Hepatocyte (in vitro differentiated cells): ENCODE measurements around the gene CDK14. TPM values are rescaled to one million over a fixed set of nuclear protein-coding genes. Genes with fewer than 3 reads are reported as not detected.

Experiments used
- DNase-seq: peaks from one replicate; pipeline ENCODE4 v3.0.0-alpha.2; 2016; ENCODE audit warnings: low spot score
- H2AFZ ChIP-seq: fragments of 200-600 bp; sonication (generic); 2 replicates; pipeline ENCODE4 v1.6.0; 2016; ENCODE audit warnings: antibody characterized with exemption, mild to moderate bottlenecking
- H3K27ac ChIP-seq: fragments of 200-600 bp; sonication (generic); 2 replicates; pipeline ENCODE4 v1.5.1; 2016; ENCODE audit warnings: mild to moderate bottlenecking
- H3K27me3 ChIP-seq: fragments of 200-600 bp; sonication (generic); 2 replicates; pipeline ENCODE4 v1.6.1; 2016
- H3K36me3 ChIP-seq: fragments of 200-600 bp; sonication (generic); replicated peaks from 2 replicates; pipeline ENCODE4 v1.5.1; 2016; ENCODE audit warnings: low read depth; ENCODE audit not compliant: insufficient read depth
- H3K4me1 ChIP-seq: fragments of 200-600 bp; sonication (generic); 2 replicates; pipeline ENCODE4 v1.5.1; 2016; ENCODE audit warnings: mild to moderate bottlenecking, moderate library complexity; ENCODE audit not compliant: insufficient read depth
- H3K4me2 ChIP-seq: fragments of 200-600 bp; sonication (generic); 2 replicates; pipeline ENCODE4 v1.6.0; 2016
- H3K4me3 ChIP-seq: fragments of 200-600 bp; sonication (generic); 2 replicates; pipeline ENCODE4 v1.5.1; 2016; ENCODE audit warnings: mild to moderate bottlenecking
- H3K79me2 ChIP-seq: fragments of 200-600 bp; sonication (generic); 2 replicates; pipeline ENCODE4 v1.6.0; 2017; ENCODE audit warnings: mild to moderate bottlenecking
- H3K9me2 ChIP-seq: fragments of 200-600 bp; sonication (generic); replicated peaks from 2 replicates; pipeline ENCODE4 v1.6.0; 2017; ENCODE audit warnings: mild to moderate bottlenecking; ENCODE audit not compliant: insufficient read depth
- H3K9me3 ChIP-seq: fragments of 200-600 bp; sonication (generic); 2 replicates; pipeline ENCODE4 v1.5.1; 2016; ENCODE audit warnings: low read depth, mild to moderate bottlenecking
- H4K20me1 ChIP-seq: fragments of 200-600 bp; sonication (generic); 2 replicates; pipeline ENCODE4 v1.6.0; 2016; ENCODE audit warnings: mild to moderate bottlenecking; ENCODE audit not compliant: insufficient read depth, poor library complexity, severe bottlenecking
- EZH2 ChIP-seq: fragments of 200-600 bp; sonication (generic); IDR thresholded peaks from 2 replicates; pipeline ENCODE4 v1.6.1; 2016; ENCODE audit warnings: antibody characterized with exemption, mild to moderate bottlenecking, borderline replicate concordance
- EZH2phosphoT487 ChIP-seq: fragments of 200-600 bp; sonication (generic); IDR thresholded peaks from one replicate; pipeline ENCODE4 v1.6.1; 2018; ENCODE audit warnings: antibody characterized with exemption, mild to moderate bottlenecking, low read depth, moderate library complexity; ENCODE audit not compliant: unreplicated experiment, severe bottlenecking
- WGBS: methylation state at CpG from one replicate; pipeline ENCODE4 v1.1.6; 2016; ENCODE audit warnings: low lambda C conversion rate; ENCODE audit errors: missing lambda C conversion rate; 5-methylcytosine and 5-hydroxymethylcytosine counted together
- polyA plus RNA-seq: library from polyadenylated mRNA; unstranded; fragments of >200 nt; fragmentation: Nextera tagmentation; extraction: Ambion mirVana; gene quantifications from 2 replicates; pipeline ENCODE4 v1.2.1, GENCODE V29; 2016
- total RNA-seq: library from RNA; depleted of rRNA; stranded (reverse); fragments of >200 nt; gene quantifications from 2 replicates; pipeline ENCODE4 v1.2.3, GENCODE V29; 2014
- TF ChIP-seq, protein P1 (sequence below): fragments of 200-600 bp; sonication (generic); IDR thresholded peaks from 2 replicates; pipeline ENCODE4 v1.5.1; 2016; ENCODE audit warnings: antibody characterized with exemption, mild to moderate bottlenecking; ENCODE audit not compliant: poor library complexity

The CDK14 gene
- total and polyA plus RNA-seq, 2 experiments from 2014 or later: 8.6 to 23.5 TPM

GRCh38 chr7:91089382-91089963 is 493.4 kb downstream of the CDK14 start:
- H3K4me1 ChIP-seq: no peaks in the 10 kb centered on the region
- no peaks in the 10 kb centered on the region for H3K36me3 ChIP-seq
- H3K79me2 ChIP-seq: no peaks in the 10 kb centered on the region
- no peaks in the 10 kb centered on the region for H3K27me3 ChIP-seq
- no peak overlapping the region for H3K27ac ChIP-seq
- TF ChIP-seq, protein P1, sequence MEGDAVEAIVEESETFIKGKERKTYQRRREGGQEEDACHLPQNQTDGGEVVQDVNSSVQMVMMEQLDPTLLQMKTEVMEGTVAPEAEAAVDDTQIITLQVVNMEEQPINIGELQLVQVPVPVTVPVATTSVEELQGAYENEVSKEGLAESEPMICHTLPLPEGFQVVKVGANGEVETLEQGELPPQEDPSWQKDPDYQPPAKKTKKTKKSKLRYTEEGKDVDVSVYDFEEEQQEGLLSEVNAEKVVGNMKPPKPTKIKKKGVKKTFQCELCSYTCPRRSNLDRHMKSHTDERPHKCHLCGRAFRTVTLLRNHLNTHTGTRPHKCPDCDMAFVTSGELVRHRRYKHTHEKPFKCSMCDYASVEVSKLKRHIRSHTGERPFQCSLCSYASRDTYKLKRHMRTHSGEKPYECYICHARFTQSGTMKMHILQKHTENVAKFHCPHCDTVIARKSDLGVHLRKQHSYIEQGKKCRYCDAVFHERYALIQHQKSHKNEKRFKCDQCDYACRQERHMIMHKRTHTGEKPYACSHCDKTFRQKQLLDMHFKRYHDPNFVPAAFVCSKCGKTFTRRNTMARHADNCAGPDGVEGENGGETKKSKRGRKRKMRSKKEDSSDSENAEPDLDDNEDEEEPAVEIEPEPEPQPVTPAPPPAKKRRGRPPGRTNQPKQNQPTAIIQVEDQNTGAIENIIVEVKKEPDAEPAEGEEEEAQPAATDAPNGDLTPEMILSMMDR: peak; percentile 81
- no peak for TF ChIP-seq EZH2phosphoT487
- no peaks in the 10 kb centered on the region for H3K9me3 ChIP-seq
- H3K4me2 ChIP-seq: peak overlapping the region; percentile 59
- H2AFZ ChIP-seq: no peak overlapping the region
- WGBS: 31% methylated on average over 5 of the region's 5 CpGs
- no peak overlapping the region for H3K4me3 ChIP-seq
- no peaks in the 10 kb centered on the region for H4K20me1 ChIP-seq
- no peaks in the 10 kb centered on the region for H3K9me2 ChIP-seq
- DNase-seq: peak; percentile 47

DNA sequence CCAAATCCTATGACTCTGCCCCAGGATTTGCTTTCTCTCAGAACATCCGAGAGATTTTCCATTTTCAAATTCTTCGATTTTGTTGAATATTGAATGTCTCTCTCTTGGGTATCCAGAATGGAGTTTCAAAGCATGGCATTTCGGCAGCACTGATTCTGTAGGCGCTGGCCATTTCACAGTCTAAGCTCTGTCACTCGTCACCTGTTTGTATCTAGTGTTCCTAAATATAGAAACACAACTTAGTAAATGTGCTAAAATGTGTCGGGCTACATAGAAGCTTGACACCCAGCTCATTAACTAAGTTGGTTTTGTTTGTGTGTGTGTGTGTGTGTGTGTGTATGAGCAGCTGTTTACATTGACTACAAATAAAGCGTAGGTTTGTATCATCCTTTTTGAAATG is 494.6 kb downstream of the CDK14 start:
- H3K79me2 ChIP-seq: no peaks in the 10 kb centered on the region
- H3K27me3 ChIP-seq: no peaks in the 10 kb centered on the region
- H3K27ac ChIP-seq: no peak overlapping the region
- DNase-seq: no peak
- no peak overlapping the region for H2AFZ ChIP-seq
- no peaks in the 10 kb centered on the region for H3K4me1 ChIP-seq
- TF ChIP-seq, protein P1: no peak
- TF ChIP-seq EZH2phosphoT487: no peak
- TF ChIP-seq EZH2: no peak
- WGBS: 97% methylated on average over 7 of the region's 7 CpGs
- H3K4me2 ChIP-seq: no peak overlapping the region
- H3K9me2 ChIP-seq: no peaks in the 10 kb centered on the region
- no peaks in the 10 kb centered on the region for H3K9me3 ChIP-seq
- no peak overlapping the region for H3K4me3 ChIP-seq
- no peaks in the 10 kb centered on the region for H4K20me1 ChIP-seq
- no peaks in the 10 kb centered on the region for H3K36me3 ChIP-seq

DNA sequence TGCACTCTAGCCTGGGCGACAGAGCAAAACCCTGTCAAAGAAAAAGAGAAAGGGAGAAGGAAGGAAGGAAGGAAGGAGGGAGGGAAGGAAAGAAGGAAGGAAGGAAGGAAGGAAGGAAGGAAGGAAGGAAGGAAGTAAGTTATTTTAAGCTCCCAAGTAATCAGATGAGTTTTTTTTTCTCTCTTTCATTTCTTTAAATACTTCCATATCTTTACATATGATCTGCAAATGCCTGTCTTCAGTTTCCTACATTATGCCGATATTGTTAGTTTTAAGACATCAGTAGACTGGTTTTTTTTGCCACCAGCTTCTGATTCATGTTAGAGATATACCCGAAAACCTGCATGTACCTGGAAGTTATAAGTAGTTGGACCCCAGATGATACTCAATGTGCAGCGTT is 495.5 kb downstream of the CDK14 start:
- Histone ChIP-seq H3K79me2 (no peaks in the 10 kb centered on the region), H2AFZ (no peak overlapping the region), H3K9me3 (no peaks in the 10 kb centered on the region), H3K4me3 (no peak overlapping the region), H3K27ac (no peak overlapping the region), H3K36me3 (no peaks in the 10 kb centered on the region), H3K4me1 (no peaks in the 10 kb centered on the region), H3K4me2 (no peak overlapping the region), H3K27me3 (no peaks in the 10 kb centered on the region), H4K20me1 (no peaks in the 10 kb centered on the region), H3K9me2 (no peaks in the 10 kb centered on the region)
- TF ChIP-seq EZH2: no peak
- TF ChIP-seq, protein P1: no peak
- 93% methylated on average over 4 of the region's 4 CpGs for WGBS
- no peak for DNase-seq

DNA sequence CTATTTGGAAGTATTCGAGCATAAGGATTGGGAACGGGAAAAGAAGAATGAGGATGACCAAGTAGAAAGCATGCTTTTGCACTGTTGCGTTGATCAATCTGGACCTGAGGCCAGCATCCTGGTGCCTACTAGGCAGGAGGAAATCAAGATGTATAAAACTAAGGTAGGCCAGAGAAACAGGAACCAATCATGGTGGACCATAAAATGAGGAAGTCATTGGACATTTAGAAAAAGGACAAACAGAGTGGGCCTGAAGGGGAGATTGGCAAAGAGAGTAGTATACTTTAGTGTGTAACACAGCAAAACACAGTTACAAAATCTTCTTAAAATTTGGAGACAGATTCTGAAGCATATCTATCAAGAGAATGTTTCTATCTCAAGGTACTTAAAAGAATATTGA is 497.1 kb downstream of the CDK14 start:
- DNase-seq: no peak
- no peaks in the 10 kb centered on the region for H3K79me2 ChIP-seq
- no peaks in the 10 kb centered on the region for H3K36me3 ChIP-seq
- H3K9me3 ChIP-seq: no peaks in the 10 kb centered on the region
- no peak overlapping the region for H3K27ac ChIP-seq
- no peak overlapping the region for H3K4me3 ChIP-seq
- H3K27me3 ChIP-seq: no peaks in the 10 kb centered on the region
- H2AFZ ChIP-seq: no peak overlapping the region
- no peak for TF ChIP-seq EZH2
- TF ChIP-seq EZH2phosphoT487: no peak
- TF ChIP-seq, protein P1: no peak
- H3K9me2 ChIP-seq: no peaks in the 10 kb centered on the region
- H4K20me1 ChIP-seq: no peaks in the 10 kb centered on the region
- 97% methylated on average over 3 of the region's 3 CpGs for WGBS
- H3K4me2 ChIP-seq: no peak overlapping the region
- no peaks in the 10 kb centered on the region for H3K4me1 ChIP-seq
